GM23338 (cell line): Measurements from ENCODE around the gene GTPBP1. TPM values are rescaled to one million over a fixed set of nuclear protein-coding genes. Genes with fewer than 3 reads are reported as not detected.

Experiments used
- ATAC-seq: fragments of 200-7000 bp; cut with Tn5 transposase; 3 replicates; pipeline ENCODE4 v1.9.1; 2020
- DNase-seq: peaks from one replicate; pipeline ENCODE4 v3.0.0-alpha.2; 2015; ENCODE audit warnings: low spot score
- H2AFZ ChIP-seq: fragments of 200-600 bp; sonication (generic); 2 replicates; pipeline ENCODE4 v1.8.0; 2016; ENCODE audit warnings: antibody characterized with exemption, mild to moderate bottlenecking, moderate library complexity
- H3F3A ChIP-seq: fragments of 200-600 bp; sonication (generic); replicated peaks from 2 replicates; pipeline ENCODE4 v1.8.0; 2017; ENCODE audit warnings: antibody characterized with exemption, mixed run types, low read depth
- H3K27ac ChIP-seq: fragments of 200-600 bp; sonication (generic); 2 replicates; pipeline ENCODE4 v1.6.1; 2016; ENCODE audit warnings: low read depth
- H3K27me3 ChIP-seq: fragments of 200-600 bp; sonication (generic); 2 replicates; pipeline ENCODE4 v1.8.0; 2016; ENCODE audit warnings: mild to moderate bottlenecking, mixed run types, moderate library complexity; ENCODE audit not compliant: insufficient read depth
- H3K36me3 ChIP-seq: fragments of 200-600 bp; sonication (generic); 2 replicates; pipeline ENCODE4 v1.8.0; 2016; ENCODE audit warnings: mild to moderate bottlenecking; ENCODE audit not compliant: insufficient read depth
- H3K4me1 ChIP-seq: fragments of 200-600 bp; sonication (generic); 2 replicates; pipeline ENCODE4 v1.8.0; 2016; ENCODE audit warnings: mild to moderate bottlenecking, moderate library complexity; ENCODE audit not compliant: insufficient read depth
- H3K4me2 ChIP-seq: fragments of 200-600 bp; sonication (generic); 2 replicates; pipeline ENCODE4 v1.7.1; 2017; ENCODE audit warnings: mixed run types
- H3K4me3 ChIP-seq: fragments of 200-600 bp; sonication (generic); 2 replicates; pipeline ENCODE4 v1.6.1; 2016; ENCODE audit warnings: mixed run types
- H3K79me2 ChIP-seq: fragments of 200-600 bp; sonication (generic); replicated peaks from 2 replicates; pipeline ENCODE4 v1.8.0; 2017; ENCODE audit warnings: mild to moderate bottlenecking; ENCODE audit not compliant: insufficient read depth
- H3K9me2 ChIP-seq: fragments of 200-600 bp; sonication (generic); 2 replicates; pipeline ENCODE4 v1.8.0; 2017; ENCODE audit not compliant: insufficient read depth
- H4K20me1 ChIP-seq: fragments of 200-600 bp; sonication (generic); replicated peaks from 2 replicates; pipeline ENCODE4 v1.8.0; 2017; ENCODE audit warnings: mild to moderate bottlenecking; ENCODE audit not compliant: insufficient read depth
- H3K27ac Mint-ChIP-seq: 2 replicates; pipeline ENCODE4 v1.8.0; 2020; ENCODE audit warnings: inconsistent platforms, mild to moderate bottlenecking, moderate library complexity, mixed read lengths
- H3K27me3 Mint-ChIP-seq: 3 replicates; pipeline ENCODE4 v1.8.0; 2022; ENCODE audit warnings: low read depth, mild to moderate bottlenecking, moderate library complexity, mixed read lengths, inconsistent platforms; ENCODE audit not compliant: insufficient read depth, poor library complexity
- H3K36me3 Mint-ChIP-seq: 3 replicates; pipeline ENCODE4 v1.8.0; 2021; ENCODE audit warnings: low read depth, mild to moderate bottlenecking, inconsistent platforms, moderate library complexity, mixed read lengths
- H3K4me1 Mint-ChIP-seq: 3 replicates; pipeline ENCODE4 v1.8.0; 2020; ENCODE audit warnings: mild to moderate bottlenecking, inconsistent platforms, mixed read lengths
- H3K4me3 Mint-ChIP-seq: 3 replicates; pipeline ENCODE4 v1.8.0; 2021; ENCODE audit warnings: moderate library complexity, mild to moderate bottlenecking, inconsistent platforms, mixed read lengths
- H3K9me3 Mint-ChIP-seq: 3 replicates; pipeline ENCODE4 v1.8.0; 2020; ENCODE audit warnings: moderate library complexity, mild to moderate bottlenecking, inconsistent platforms, mixed read lengths
- CREB1 ChIP-seq: fragments of 250-450 bp; sonication (Bioruptor Pico); IDR thresholded peaks from 2 replicates; pipeline ENCODE4 v1.5.0; 2020; ENCODE audit warnings: low read depth, mild to moderate bottlenecking, moderate library complexity
- CTCF ChIP-seq, 2 experiments: fragments of 200-600 bp in 1 of 2; sonication (generic) in 1 of 2; conservative IDR thresholded peaks; 2 replicates each; pipeline versions ENCODE4 v1.5.1 to v1.6.1; 2016 to 2017; ENCODE audit warnings: antibody characterized with exemption in 2 of 2, low read depth in 2 of 2, mild to moderate bottlenecking in 2 of 2, moderate library complexity in 1 of 2
- ETS1 ChIP-seq: IDR thresholded peaks from 2 replicates; pipeline ENCODE4 v1.6.1; 2016; ENCODE audit warnings: antibody characterized with exemption
- EZH2 ChIP-seq: fragments of 200-600 bp; sonication (generic); IDR thresholded peaks from one replicate; pipeline ENCODE4 v1.8.0; 2017; ENCODE audit warnings: antibody characterized with exemption, mild to moderate bottlenecking, low read depth; ENCODE audit not compliant: unreplicated experiment
- EZH2phosphoT487 ChIP-seq: fragments of 200-600 bp; sonication (generic); IDR thresholded peaks from one replicate; pipeline ENCODE4 v1.8.1; 2018; ENCODE audit warnings: antibody characterized with exemption; ENCODE audit not compliant: unreplicated experiment
- JUNB ChIP-seq: IDR thresholded peaks from one replicate; pipeline ENCODE4 v1.6.1; 2016; ENCODE audit warnings: antibody characterized with exemption; ENCODE audit not compliant: unreplicated experiment
- NANOG ChIP-seq: IDR thresholded peaks from 2 replicates; pipeline ENCODE4 v1.6.1; 2016; ENCODE audit warnings: antibody characterized with exemption, borderline replicate concordance
- POLR2AphosphoS5 ChIP-seq: IDR thresholded peaks from 2 replicates; pipeline ENCODE4 v1.6.1; 2016; ENCODE audit warnings: antibody characterized with exemption, low read depth
- REST ChIP-seq: IDR thresholded peaks from one replicate; pipeline ENCODE4 v1.6.1; 2018; ENCODE audit warnings: antibody characterized with exemption; ENCODE audit not compliant: unreplicated experiment
- STAT1 ChIP-seq: IDR thresholded peaks from one replicate; pipeline ENCODE4 v1.6.1; 2016; ENCODE audit warnings: antibody characterized with exemption; ENCODE audit not compliant: unreplicated experiment
- ZNF114 ChIP-seq: fragments of 250-450 bp; sonication (Bioruptor Pico); IDR thresholded peaks from 2 replicates; pipeline ENCODE4 v1.5.0; 2020; ENCODE audit warnings: mild to moderate bottlenecking, moderate library complexity
- ZNF331 ChIP-seq: fragments of 250-450 bp; sonication (Bioruptor Pico); IDR thresholded peaks from 2 replicates; pipeline ENCODE4 v1.5.0; 2020; ENCODE audit warnings: low read depth, mild to moderate bottlenecking, moderate library complexity
- ZNF462 ChIP-seq: fragments of 250-450 bp; sonication (Bioruptor Pico); IDR thresholded peaks from 2 replicates; pipeline ENCODE4 v1.5.0; 2020; ENCODE audit warnings: mild to moderate bottlenecking, moderate library complexity
- polyA plus RNA-seq: library from polyadenylated mRNA; unstranded; fragments of >200 nt; fragmentation: Nextera tagmentation; extraction: Ambion mirVana; gene quantifications from 2 replicates; pipeline ENCODE4 v1.2.1, GENCODE V29; 2016
- total RNA-seq: library from RNA; depleted of rRNA; stranded (reverse); fragments of >200 nt; shearing (Covaris generic); gene quantifications from 2 replicates; pipeline ENCODE4 v1.2.3, GENCODE V29; 2014

GTPBP1 gene
- total and polyA plus RNA-seq, 2 experiments from 2014 or later = 27.2 to 88.4 TPM

GRCh38 chr22:38758276-38758945 lies 52.7 kb downstream of the GTPBP1 start:
- H3F3A ChIP-seq = peaks cover 3% of the 10 kb centered on the region; the same call in 1 of the 2 replicates
- H3K27me3 ChIP-seq = peaks cover 14% of the 10 kb centered on the region; the same call in 1 of the 2 replicates
- no peak overlapping the region for H3K27ac ChIP-seq
- no peaks in the 10 kb centered on the region for H4K20me1 ChIP-seq
- Mint-ChIP-seq H3K4me3 (no peak overlapping the region), H3K27me3 (peaks cover 19% of the 10 kb centered on the region), H3K4me1 (peaks cover 18% of the 10 kb centered on the region), H3K9me3 (no peaks in the 10 kb centered on the region; the same call in 2 of the 3 replicates), H3K36me3 (no peaks in the 10 kb centered on the region), H3K27ac (no peak overlapping the region)
- H2AFZ ChIP-seq = no peak overlapping the region
- no peaks in the 10 kb centered on the region for H3K36me3 ChIP-seq
- peaks cover 21% of the 10 kb centered on the region; the same call in 1 of the 2 replicates for H3K4me1 ChIP-seq
- DNase-seq = no peak
- no peaks in the 10 kb centered on the region for H3K9me2 ChIP-seq
- no peak for ATAC-seq
- no peak for TF ChIP-seq JUNB
- no peak for TF ChIP-seq REST
- no peak for TF ChIP-seq CTCF (conservative IDR thresholded peaks at IDR 0.05; ENCODE audit: low read depth in 2 of 2)
- no peak for TF ChIP-seq POLR2AphosphoS5
- TF ChIP-seq STAT1 = no peak
- TF ChIP-seq NANOG = no peak
- TF ChIP-seq ZNF114 = no peak
- TF ChIP-seq ZNF462 = no peak
- no peak for TF ChIP-seq ZNF331
- no peak for TF ChIP-seq EZH2
- no peak for TF ChIP-seq EZH2phosphoT487
- TF ChIP-seq CREB1 = no peak
- no peak for TF ChIP-seq ETS1
- no peak overlapping the region for H3K4me2 ChIP-seq
- no peak overlapping the region for H3K4me3 ChIP-seq
- no peaks in the 10 kb centered on the region for H3K79me2 ChIP-seq
